GM12878 (cell line): ENCODE data around the gene DPM2. TPM values are rescaled to one million over a fixed set of nuclear protein-coding genes. Genes with fewer than 3 reads are reported as not detected.

Experiments used
- CEBPB ChIP-seq, 2 experiments: fragments of 150-350 bp in 1 of 2; IDR thresholded peaks; 2 replicates each; pipeline ENCODE4 v1.6.1; 2012 to 2014; ENCODE audit warnings: low read depth in 2 of 2, low read length in 2 of 2, borderline replicate concordance in 1 of 2, inconsistent platforms in 1 of 2
- EP300 ChIP-seq, 2 experiments: fragments of 150-350 bp in 1 of 2; IDR thresholded peaks; 2 replicates each; pipeline ENCODE4 v1.6.1; 2011 to 2012; ENCODE audit warnings: low read depth in 2 of 2, low read length in 2 of 2, borderline replicate concordance in 1 of 2, improper control_type of control experiment in 1 of 2, inconsistent platforms in 1 of 2; ENCODE audit not compliant: control insufficient read depth in 1 of 2
- ETV6 ChIP-seq, 2 experiments: fragments of 450-650 bp in 1 of 2; IDR thresholded peaks in 1 of 2; conservative IDR thresholded peaks in 1 of 2; 2 replicates each; pipeline ENCODE4 v1.6.1; 2014; ENCODE audit warnings: antibody characterized with exemption in 1 of 2, borderline replicate concordance in 1 of 2, low read depth in 1 of 2, mild to moderate bottlenecking in 1 of 2, moderate library complexity in 1 of 2
- GABPA ChIP-seq: IDR thresholded peaks from 2 replicates; pipeline ENCODE4 v1.6.1; 2014; ENCODE audit warnings: antibody characterized with exemption, low read depth, mild to moderate bottlenecking, inconsistent platforms
- HCFC1 ChIP-seq: fragments of 150-350 bp; IDR thresholded peaks from 2 replicates; pipeline ENCODE4 v1.6.1; 2014; ENCODE audit warnings: low read length
- HDAC2 ChIP-seq: fragments of 200-600 bp; sonication (generic); IDR thresholded peaks from 2 replicates; pipeline ENCODE4 v1.6.1; 2017
- HDAC6 ChIP-seq: fragments of 200-600 bp; sonication (generic); IDR thresholded peaks from one replicate; pipeline ENCODE4 v1.8.0; 2017; ENCODE audit warnings: antibody characterized with exemption; ENCODE audit not compliant: unreplicated experiment
- JUND ChIP-seq: IDR thresholded peaks from 2 replicates; pipeline ENCODE4 v1.6.1; 2012; ENCODE audit warnings: low read depth, mild to moderate bottlenecking, low read length, improper control_type of control experiment, moderate library complexity
- KAT2A ChIP-seq: conservative IDR thresholded peaks from 2 replicates; pipeline ENCODE4 v1.6.1; 2011; ENCODE audit warnings: low read depth, low read length; ENCODE audit not compliant: control insufficient read depth
- MYC ChIP-seq: IDR thresholded peaks from 2 replicates; pipeline ENCODE4 v1.6.1; 2011; ENCODE audit warnings: mild to moderate bottlenecking, low read length, moderate library complexity, inconsistent platforms; ENCODE audit not compliant: insufficient read depth, insufficient replicate concordance, insufficient read length, severe bottlenecking
- YBX1 ChIP-seq: fragments of 450-650 bp; IDR thresholded peaks from 2 replicates; pipeline ENCODE4 v1.6.1; 2016; ENCODE audit warnings: antibody characterized with exemption
- polyA plus RNA-seq, 11 experiments: library from polyadenylated mRNA; depleted of rRNA in 4 of 11; unstranded in 6 of 11; stranded (reverse) in 5 of 11; fragments of >200 nt; fragmentation: Nextera tagmentation in 4 of 11; fragmentation: Illumina TruSeq in 1 of 11; extraction: Ambion mirVana in 4 of 11; extraction: Trizol in 1 of 11; gene quantifications; 1 replicate in 1 of 11; 2 replicates in 10 of 11; pipeline versions ENCODE4 v1.2.1 to v1.2.3, GENCODE V29; 2011 to 2016; ENCODE audit warnings: inconsistent platforms in 2 of 11, missing spikeins in 2 of 11, low read depth in 1 of 11
- total RNA-seq, 4 experiments: library from RNA; depleted of rRNA in 3 of 4; stranded (reverse); fragments of >200 nt in 3 of 4; fragmentation: Illumina TruSeq in 1 of 4; extraction: Trizol in 1 of 4; gene quantifications; 2 replicates each; pipeline versions ENCODE4 v1.2.1 to v1.2.3, GENCODE V29; 2013 to 2021
- TF ChIP-seq, protein P1 (sequence below): fragments of 450-650 bp; IDR thresholded peaks from 2 replicates; pipeline ENCODE4 v1.6.1; 2017; ENCODE audit warnings: mild to moderate bottlenecking, moderate library complexity
- TF ChIP-seq, protein P2 (sequence below): IDR thresholded peaks from 2 replicates; pipeline ENCODE4 v1.6.1; 2012; ENCODE audit warnings: low read depth, low read length, improper control_type of control experiment
- TF ChIP-seq, protein P3 (sequence below): fragments of 450-650 bp; IDR thresholded peaks from 2 replicates; pipeline ENCODE4 v1.6.1; 2016; ENCODE audit warnings: mild to moderate bottlenecking
- TF ChIP-seq, protein P4 (sequence below): IDR thresholded peaks from 2 replicates; pipeline ENCODE4 v1.6.1; 2012; ENCODE audit warnings: improper control_type of control experiment, low read depth, low read length; ENCODE audit not compliant: insufficient replicate concordance
- TF ChIP-seq, protein P5 (sequence below): fragments of 450-650 bp; IDR thresholded peaks from 2 replicates; pipeline ENCODE4 v1.6.1; 2016; ENCODE audit warnings: mild to moderate bottlenecking

Gene DPM2
- total and polyA plus RNA-seq, 10 of the 15 experiments (the other 5 are each of a cell fraction or from before 2014, with no cell fraction given): 22.7 to 77.9 (median 44.7) TPM

DNA sequence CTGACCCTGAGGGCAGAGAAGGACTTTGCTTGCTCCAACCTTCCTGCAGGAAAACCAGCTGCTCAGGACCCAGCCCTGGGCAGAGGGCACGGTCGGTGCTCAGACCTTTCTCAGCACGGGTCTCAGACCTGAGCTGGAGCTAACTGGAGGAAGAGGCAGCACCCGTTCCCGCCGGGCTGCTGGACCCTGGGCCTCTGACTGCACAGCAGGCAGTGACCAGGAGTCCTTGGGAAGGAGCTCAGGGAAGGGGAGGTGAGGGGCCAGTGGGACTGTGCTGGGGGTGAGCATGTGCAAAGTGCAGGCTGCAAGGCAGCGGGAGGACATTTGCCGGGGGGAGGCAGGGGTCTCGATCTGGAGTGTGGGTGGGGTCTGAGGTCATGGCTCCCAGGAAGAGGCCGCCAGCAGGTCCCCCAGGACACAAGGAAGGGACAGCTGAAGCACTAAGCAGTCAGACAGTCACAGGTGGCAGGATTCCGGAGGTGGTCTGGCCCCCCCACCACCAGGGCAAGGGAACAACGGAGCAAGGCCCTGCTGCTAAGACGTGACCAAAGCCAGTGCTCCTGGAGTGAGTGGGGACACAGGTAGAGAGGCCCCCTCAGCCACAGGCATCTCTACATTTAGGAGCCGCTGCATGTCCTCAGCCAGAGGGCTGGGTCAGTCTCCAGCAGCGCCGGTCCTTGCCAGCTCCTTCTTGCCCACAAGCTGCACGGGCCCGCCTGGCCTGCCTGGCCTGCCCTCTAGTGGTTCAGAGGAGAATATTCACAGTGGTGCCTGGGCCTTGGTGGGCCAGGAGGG, 4.8 kb upstream of the DPM2 start (continued):
- TF ChIP-seq, protein P1, sequence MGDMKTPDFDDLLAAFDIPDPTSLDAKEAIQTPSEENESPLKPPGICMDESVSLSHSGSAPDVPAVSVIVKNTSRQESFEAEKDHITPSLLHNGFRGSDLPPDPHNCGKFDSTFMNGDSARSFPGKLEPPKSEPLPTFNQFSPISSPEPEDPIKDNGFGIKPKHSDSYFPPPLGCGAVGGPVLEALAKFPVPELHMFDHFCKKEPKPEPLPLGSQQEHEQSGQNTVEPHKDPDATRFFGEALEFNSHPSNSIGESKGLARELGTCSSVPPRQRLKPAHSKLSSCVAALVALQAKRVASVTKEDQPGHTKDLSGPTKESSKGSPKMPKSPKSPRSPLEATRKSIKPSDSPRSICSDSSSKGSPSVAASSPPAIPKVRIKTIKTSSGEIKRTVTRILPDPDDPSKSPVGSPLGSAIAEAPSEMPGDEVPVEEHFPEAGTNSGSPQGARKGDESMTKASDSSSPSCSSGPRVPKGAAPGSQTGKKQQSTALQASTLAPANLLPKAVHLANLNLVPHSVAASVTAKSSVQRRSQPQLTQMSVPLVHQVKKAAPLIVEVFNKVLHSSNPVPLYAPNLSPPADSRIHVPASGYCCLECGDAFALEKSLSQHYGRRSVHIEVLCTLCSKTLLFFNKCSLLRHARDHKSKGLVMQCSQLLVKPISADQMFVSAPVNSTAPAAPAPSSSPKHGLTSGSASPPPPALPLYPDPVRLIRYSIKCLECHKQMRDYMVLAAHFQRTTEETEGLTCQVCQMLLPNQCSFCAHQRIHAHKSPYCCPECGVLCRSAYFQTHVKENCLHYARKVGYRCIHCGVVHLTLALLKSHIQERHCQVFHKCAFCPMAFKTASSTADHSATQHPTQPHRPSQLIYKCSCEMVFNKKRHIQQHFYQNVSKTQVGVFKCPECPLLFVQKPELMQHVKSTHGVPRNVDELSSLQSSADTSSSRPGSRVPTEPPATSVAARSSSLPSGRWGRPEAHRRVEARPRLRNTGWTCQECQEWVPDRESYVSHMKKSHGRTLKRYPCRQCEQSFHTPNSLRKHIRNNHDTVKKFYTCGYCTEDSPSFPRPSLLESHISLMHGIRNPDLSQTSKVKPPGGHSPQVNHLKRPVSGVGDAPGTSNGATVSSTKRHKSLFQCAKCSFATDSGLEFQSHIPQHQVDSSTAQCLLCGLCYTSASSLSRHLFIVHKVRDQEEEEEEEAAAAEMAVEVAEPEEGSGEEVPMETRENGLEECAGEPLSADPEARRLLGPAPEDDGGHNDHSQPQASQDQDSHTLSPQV: no peak
- no peak for TF ChIP-seq JUND
- TF ChIP-seq CEBPB (IDR thresholded peaks at IDR 0.05; ENCODE audit: borderline replicate concordance in 1 of 2, low read depth in 2 of 2, low read length in 2 of 2): no peak
- no peak for TF ChIP-seq MYC
- TF ChIP-seq, protein P2, sequence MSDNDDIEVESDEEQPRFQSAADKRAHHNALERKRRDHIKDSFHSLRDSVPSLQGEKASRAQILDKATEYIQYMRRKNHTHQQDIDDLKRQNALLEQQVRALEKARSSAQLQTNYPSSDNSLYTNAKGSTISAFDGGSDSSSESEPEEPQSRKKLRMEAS: no peak
- TF ChIP-seq YBX1: no peak
- no peak for TF ChIP-seq EP300 (IDR thresholded peaks at IDR 0.05; ENCODE audit: borderline replicate concordance in 1 of 2, control insufficient read depth in 1 of 2, low read depth in 2 of 2, low read length in 2 of 2)
- TF ChIP-seq ETV6 (conservative IDR thresholded peaks at IDR 0.05 in 1 of 2, IDR thresholded peaks at IDR 0.05 in 1 of 2; ENCODE audit: borderline replicate concordance in 1 of 2, low read depth in 1 of 2): no peak
- TF ChIP-seq, protein P3, sequence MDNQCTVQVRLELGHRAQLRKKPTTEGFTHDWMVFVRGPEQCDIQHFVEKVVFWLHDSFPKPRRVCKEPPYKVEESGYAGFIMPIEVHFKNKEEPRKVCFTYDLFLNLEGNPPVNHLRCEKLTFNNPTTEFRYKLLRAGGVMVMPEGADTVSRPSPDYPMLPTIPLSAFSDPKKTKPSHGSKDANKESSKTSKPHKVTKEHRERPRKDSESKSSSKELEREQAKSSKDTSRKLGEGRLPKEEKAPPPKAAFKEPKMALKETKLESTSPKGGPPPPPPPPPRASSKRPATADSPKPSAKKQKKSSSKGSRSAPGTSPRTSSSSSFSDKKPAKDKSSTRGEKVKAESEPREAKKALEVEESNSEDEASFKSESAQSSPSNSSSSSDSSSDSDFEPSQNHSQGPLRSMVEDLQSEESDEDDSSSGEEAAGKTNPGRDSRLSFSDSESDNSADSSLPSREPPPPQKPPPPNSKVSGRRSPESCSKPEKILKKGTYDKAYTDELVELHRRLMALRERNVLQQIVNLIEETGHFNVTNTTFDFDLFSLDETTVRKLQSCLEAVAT: no peak
- TF ChIP-seq HDAC2: no peak
- TF ChIP-seq GABPA: no peak
- TF ChIP-seq HCFC1: no peak
- TF ChIP-seq, protein P4, sequence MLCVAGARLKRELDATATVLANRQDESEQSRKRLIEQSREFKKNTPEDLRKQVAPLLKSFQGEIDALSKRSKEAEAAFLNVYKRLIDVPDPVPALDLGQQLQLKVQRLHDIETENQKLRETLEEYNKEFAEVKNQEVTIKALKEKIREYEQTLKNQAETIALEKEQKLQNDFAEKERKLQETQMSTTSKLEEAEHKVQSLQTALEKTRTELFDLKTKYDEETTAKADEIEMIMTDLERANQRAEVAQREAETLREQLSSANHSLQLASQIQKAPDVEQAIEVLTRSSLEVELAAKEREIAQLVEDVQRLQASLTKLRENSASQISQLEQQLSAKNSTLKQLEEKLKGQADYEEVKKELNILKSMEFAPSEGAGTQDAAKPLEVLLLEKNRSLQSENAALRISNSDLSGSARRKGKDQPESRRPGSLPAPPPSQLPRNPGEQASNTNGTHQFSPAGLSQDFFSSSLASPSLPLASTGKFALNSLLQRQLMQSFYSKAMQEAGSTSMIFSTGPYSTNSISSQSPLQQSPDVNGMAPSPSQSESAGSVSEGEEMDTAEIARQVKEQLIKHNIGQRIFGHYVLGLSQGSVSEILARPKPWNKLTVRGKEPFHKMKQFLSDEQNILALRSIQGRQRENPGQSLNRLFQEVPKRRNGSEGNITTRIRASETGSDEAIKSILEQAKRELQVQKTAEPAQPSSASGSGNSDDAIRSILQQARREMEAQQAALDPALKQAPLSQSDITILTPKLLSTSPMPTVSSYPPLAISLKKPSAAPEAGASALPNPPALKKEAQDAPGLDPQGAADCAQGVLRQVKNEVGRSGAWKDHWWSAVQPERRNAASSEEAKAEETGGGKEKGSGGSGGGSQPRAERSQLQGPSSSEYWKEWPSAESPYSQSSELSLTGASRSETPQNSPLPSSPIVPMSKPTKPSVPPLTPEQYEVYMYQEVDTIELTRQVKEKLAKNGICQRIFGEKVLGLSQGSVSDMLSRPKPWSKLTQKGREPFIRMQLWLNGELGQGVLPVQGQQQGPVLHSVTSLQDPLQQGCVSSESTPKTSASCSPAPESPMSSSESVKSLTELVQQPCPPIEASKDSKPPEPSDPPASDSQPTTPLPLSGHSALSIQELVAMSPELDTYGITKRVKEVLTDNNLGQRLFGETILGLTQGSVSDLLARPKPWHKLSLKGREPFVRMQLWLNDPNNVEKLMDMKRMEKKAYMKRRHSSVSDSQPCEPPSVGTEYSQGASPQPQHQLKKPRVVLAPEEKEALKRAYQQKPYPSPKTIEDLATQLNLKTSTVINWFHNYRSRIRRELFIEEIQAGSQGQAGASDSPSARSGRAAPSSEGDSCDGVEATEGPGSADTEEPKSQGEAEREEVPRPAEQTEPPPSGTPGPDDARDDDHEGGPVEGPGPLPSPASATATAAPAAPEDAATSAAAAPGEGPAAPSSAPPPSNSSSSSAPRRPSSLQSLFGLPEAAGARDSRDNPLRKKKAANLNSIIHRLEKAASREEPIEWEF: no peak
- TF ChIP-seq, protein P5, sequence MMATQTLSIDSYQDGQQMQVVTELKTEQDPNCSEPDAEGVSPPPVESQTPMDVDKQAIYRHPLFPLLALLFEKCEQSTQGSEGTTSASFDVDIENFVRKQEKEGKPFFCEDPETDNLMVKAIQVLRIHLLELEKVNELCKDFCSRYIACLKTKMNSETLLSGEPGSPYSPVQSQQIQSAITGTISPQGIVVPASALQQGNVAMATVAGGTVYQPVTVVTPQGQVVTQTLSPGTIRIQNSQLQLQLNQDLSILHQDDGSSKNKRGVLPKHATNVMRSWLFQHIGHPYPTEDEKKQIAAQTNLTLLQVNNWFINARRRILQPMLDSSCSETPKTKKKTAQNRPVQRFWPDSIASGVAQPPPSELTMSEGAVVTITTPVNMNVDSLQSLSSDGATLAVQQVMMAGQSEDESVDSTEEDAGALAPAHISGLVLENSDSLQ: no peak
- no peak for TF ChIP-seq KAT2A
- no peak for TF ChIP-seq HDAC6
